ENCODE data around the gene USP32. TPM values are rescaled to one million over a fixed set of nuclear protein-coding genes. Genes with fewer than 3 reads are reported as not detected.

The USP32 gene
- total and polyA plus RNA-seq, 2 donors (not counting 3 experiments of a cell fraction or from before 2014, with no cell fraction given) = 15.7 to 52.9 TPM

DNA sequence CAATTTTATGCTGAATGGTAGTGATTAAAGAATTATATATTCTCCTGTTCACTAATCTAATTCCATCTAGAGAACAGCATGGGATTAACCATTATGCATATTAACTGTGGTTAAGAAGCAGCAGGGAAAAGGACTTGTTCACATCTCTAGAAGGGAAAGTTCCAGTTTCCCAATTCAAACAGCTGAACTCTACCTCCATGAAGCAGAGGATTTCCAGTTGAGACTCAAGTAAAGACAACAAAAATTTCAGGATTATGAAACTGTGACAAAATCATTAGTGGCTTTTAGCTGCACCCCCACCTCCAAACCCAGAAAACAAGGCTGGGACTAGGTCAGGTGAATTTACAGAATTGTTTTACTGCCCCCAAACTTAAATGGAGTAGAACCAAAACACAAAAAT lies 73.6 kb downstream of the USP32 start:
- dilution Hi-C loops (cut with MboI; ENCODE audit: extremely low pct_ligation_motif_present, low sequenced_read_pairs) (no loop called here), intact Hi-C loops (cut with micrococcal nuclease) (no loop called here)
- DNase-seq (ENCODE audit: low read depth, low spot score) (no peak), FAIRE-seq (no peak)
- Histone ChIP-seq H3K9ac (replicated peaks; ENCODE audit: extremely low read depth, insufficient read depth, low read length) (no peak overlapping the region), H3K36me3 (ENCODE audit: control insufficient read depth in 2 of 2, extremely low read depth in 1 of 2, insufficient read depth in 2 of 2, low read length in 2 of 2) (no peaks in the 10 kb centered on the region), H3K79me2 (ENCODE audit: control insufficient read depth, insufficient read depth, low read length) (peaks cover 40% of the 10 kb centered on the region), H3K4me2 (ENCODE audit: insufficient read depth, low read length) (no peak overlapping the region), H3K4me1 (ENCODE audit: control insufficient read depth, extremely low read depth, insufficient read depth, low read length) (no peaks in the 10 kb centered on the region), H3K9me3 (replicated peaks; ENCODE audit: control insufficient read depth, insufficient read depth, low read length) (no peaks in the 10 kb centered on the region), H3K27ac (ENCODE audit: insufficient read depth, low read depth, low read length) (no peak overlapping the region), H4K20me1 (replicated peaks; ENCODE audit: control insufficient read depth, extremely low read depth, insufficient read depth, low read length) (peaks cover 3% of the 10 kb centered on the region), H3K9me1 (replicated peaks; ENCODE audit: control insufficient read depth, extremely low read depth, insufficient read depth, low read length) (no peaks in the 10 kb centered on the region), H2AFZ (ENCODE audit: low read depth, low read length) (no peak overlapping the region), H3K4me3 (replicated peaks in 1 of 3; ENCODE audit: insufficient read depth in 1 of 3, low read depth in 1 of 3, low read length in 3 of 3) (no peak overlapping the region), H3K27me3 (ENCODE audit: control insufficient read depth in 2 of 2, insufficient read depth in 2 of 2, low read length in 2 of 2) (no peaks in the 10 kb centered on the region)
- TF ChIP-seq POLR2AphosphoS5 (IDR thresholded peaks at IDR 0.05; ENCODE audit: insufficient read depth, low read depth, low read length) (no peak), GATA2 (IDR thresholded peaks at IDR 0.05; ENCODE audit: insufficient read depth, insufficient read length, low read depth, low read length) (no peak), FOS (IDR thresholded peaks at IDR 0.05; ENCODE audit: borderline replicate concordance, insufficient read depth, low read length) (no peak), MYC (IDR thresholded peaks at IDR 0.05; ENCODE audit: low read depth, low read length) (no peak), JUN (IDR thresholded peaks at IDR 0.05; ENCODE audit: borderline replicate concordance, insufficient read depth, insufficient read length, low read depth) (no peak), EZH2 (IDR thresholded peaks at IDR 0.05; ENCODE audit: borderline replicate concordance, low read depth, low read length, severe bottlenecking) (no peak)
- TF ChIP-seq, protein P1, sequence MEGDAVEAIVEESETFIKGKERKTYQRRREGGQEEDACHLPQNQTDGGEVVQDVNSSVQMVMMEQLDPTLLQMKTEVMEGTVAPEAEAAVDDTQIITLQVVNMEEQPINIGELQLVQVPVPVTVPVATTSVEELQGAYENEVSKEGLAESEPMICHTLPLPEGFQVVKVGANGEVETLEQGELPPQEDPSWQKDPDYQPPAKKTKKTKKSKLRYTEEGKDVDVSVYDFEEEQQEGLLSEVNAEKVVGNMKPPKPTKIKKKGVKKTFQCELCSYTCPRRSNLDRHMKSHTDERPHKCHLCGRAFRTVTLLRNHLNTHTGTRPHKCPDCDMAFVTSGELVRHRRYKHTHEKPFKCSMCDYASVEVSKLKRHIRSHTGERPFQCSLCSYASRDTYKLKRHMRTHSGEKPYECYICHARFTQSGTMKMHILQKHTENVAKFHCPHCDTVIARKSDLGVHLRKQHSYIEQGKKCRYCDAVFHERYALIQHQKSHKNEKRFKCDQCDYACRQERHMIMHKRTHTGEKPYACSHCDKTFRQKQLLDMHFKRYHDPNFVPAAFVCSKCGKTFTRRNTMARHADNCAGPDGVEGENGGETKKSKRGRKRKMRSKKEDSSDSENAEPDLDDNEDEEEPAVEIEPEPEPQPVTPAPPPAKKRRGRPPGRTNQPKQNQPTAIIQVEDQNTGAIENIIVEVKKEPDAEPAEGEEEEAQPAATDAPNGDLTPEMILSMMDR (IDR thresholded peaks at IDR 0.05; ENCODE audit: extremely low read depth in 1 of 2, insufficient read depth in 1 of 2, low read depth in 1 of 2, low read length in 2 of 2) = no peak
- ChIA-PET CTCF (no interaction called here), POLR2A (no interaction called here)
- BruUV-seq (replicated peaks) = no TSS peak

Measured in endothelial cell of umbilical vein (primary cell).